DMS153 (cell line): ENCODE results near the gene MED8.
"Not testable (repeated sequence)": the region's sequence is repeated elsewhere in the genome, so short reads cannot be mapped to it uniquely, and the experiment has no call there.

ENCODE experiments used
- DNase-seq: peaks from one replicate; lab custom pipeline; 2025; lab: John Stamatoyannopoulos, UW

The MED8 gene

DNA sequence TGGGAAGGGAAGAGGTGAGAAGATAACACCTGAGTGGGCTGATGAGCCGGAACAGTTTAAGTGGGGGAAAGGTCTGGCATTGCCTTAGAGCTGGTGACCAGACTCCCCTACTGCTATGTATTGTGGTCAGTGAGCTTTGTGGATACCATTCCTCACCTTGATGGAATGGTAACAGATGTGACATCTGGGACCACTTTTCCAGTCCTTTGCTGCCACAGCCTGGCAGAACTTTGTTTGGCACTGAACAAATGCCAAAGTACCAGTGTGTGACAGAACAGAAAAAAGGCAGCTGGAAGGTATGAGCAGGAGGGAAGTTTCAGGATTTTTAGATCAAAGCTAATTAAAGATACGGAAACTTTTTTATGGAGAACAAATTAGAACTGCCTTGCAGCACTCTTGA lies 6.2 kb downstream of the MED8 start:
- DNase-seq, result no peak

DNA sequence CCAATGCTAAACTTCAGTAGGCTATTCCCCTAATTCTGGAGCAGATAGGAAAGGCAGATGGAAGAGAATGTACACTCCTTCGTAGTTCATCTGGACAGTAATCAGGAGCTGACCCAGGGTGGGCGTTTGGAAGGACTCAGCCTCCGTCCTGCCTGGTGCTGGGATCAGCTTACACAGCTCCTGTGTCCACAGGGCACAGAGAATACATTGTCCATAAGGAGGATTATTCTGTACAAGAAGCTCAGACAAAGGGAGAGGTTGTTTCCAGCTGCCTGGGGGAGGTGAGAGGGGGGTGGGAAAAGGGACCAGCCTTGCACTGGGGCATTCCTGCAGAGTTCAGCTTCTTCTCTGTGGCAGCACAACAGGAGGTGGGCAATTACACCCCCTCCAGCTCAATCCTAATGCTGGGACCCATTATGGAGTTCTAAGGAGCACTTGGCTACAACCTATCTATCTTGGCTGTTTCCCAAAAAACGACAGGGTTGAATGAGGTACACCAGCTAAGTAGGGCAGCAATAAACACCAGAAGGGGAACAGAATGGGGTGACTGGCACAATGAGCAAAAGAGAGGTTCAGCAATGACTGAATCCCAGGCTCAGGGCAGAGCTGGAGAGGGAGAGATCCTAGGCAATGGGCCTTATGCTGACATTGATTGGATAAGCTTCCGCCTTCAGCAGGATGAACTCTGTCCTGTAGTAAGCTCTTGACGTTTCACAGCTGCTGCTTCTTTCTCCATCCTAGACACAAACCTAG lies 7.4 kb downstream of the MED8 start:
- no peak for DNase-seq

DNA sequence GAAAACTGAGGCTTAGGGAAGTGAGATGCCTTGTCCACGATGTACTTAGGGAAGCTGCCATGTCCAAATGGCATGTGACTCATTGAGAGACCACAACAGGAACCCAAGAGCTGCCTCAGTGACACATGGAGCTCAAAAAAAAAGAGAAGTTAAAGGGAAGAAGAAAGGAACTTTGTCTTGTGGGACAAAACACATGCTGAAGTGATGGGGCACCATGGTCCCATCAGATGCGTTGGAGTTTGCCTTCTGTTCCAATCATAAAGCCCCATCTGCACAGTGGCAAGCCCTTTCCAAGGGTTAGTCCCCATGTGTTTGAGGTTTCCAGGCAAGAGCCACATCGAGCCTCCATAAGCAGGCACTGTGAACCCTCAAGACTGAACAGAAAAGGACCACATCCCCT lies 8.0 kb downstream of the MED8 start:
- DNase-seq, result no peak

DNA sequence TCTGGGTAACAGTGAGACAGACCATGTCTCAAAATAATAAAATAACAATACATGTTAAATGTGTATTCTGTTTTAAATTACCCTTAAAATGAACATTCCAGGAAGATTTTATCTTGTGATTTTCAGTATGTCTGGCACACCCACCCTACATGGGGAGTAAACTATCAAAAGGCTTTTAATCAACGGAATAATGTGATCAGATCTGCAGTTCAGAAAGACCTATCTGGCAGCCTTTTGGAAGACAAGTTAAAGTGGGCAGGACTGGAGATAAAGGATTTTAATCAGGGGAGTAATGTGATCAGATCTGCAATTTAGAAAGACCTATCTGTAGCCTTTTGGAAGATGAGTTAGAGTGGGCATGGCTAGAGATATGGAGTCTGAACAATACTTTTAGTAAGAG lies 10.1 kb downstream of the MED8 start:
- DNase-seq, result no peak

DNA sequence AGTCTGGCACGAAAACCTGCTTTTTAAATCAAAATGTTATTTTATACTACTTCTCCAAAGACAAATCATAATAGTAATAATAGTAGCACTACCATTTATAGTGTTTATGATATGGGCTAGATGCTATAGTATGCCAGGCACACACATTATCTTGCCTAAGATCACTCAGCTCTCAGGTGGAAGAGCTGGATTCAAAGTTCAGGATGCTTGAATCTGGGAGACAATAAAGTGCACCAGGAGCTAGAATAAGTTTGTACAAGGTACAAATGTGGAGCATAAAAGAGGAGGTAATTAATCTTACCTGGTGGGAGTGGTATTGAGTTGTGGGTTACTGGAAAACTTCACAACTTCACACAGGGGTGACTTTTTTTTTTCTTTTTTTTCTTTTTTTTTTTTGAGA lies 11.8 kb downstream of the MED8 start:
- DNase-seq, result no peak

DNA sequence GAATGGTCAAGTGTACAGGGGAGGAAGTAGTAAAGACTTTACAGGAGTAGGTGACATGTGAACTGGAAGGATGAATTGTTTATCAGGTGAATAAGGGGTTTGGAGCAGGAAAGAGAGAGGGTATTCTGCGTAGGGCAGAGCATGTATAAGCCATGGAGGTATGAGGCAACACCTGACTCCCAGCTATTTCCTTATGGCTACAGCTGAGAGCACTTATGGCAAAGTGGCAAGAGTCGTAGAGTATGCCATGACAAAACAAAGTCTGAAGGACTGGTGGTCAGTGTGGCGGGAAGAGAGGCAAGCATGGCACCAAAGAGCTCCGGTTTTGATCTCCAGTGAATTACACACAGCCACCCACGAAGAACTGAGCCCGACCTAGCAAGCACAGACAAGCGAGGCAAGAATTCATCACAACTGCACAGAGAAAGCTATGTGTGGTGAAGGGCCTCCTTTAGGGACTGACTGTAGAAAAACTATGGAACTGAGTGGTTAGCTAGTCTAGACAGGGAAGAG lies 12.8 kb downstream of the MED8 start:
- no peak for DNase-seq

DNA sequence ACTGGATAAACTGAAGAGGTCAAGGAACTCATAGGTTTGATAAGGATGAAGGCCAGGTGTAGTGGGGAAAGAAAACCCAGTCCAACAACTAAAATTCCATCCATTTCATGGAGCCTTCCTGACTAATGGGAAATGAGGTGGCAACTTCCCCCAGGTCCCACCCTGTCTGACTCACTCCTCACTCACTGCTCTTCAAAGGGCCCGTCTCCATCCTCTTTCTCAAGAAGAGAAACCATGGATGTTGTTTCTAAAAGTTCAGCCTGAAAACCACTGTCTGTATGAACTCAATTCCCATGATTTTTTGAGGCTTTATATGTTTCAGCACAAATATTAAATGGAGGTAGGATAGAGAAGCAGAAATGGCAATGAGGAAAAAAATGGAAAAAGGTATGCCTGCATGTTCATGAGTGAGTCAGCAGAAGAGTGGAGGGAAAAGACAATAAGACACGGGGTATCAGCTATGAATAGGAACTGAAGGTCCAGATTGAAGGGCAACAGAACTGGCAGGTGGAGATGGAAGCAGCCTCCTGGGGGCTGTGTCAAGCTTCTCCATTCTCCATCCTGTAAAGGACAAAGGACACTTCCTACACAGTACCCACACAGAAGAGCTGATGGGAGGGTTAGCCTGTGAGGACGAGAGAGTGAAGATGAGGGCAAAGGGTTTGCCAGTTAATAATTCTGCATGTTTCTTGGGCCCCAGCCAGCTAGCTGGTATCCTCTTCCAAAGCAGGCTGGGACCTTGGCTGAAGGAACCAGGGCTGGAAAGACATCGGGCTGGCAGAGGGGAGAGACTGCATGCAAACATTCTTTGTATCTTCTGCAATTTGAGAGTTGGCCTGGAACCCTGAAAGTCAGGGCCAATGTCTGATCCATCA lies 16.3 kb downstream of the MED8 start:
- DNase-seq, result no peak

DNA sequence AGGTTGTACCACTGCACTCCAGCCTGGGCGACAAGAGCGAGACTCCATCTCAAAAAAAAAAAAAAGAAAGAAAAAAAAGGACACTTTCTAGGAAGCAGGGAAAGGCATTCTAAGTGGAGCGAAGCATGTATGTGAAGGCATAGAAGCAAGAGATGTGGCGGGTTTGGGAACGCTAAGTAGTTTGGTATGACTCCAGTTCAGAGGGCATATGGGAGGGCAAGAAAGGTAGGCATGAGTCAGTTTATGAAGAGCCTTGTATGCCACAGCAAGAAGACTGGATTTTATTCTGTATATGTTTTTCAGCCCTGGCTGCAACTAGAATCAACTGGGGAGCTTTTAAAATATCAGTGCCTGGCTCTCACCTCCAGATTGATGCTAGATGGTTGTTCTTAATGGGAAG lies 17.4 kb downstream of the MED8 start:
- DNase-seq, result no peak

DNA sequence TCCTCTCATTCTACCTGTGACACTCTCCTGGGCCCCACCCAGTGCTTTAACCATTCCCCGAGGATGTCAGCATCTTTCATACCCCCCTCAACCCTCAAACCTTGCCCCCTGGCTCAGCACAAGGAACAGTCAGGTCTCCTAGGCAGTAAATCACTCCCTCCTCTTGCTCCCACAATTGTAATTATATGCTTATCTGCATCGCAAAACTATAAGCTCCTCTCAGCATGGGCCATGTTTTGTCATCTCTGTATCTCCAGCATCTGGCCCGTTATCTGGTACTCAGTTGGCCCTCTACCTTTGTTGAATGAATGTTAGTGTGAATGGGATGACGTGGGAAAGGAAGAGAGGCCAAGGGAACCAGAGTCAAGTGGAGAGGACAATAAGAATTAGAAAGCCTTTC lies 19.0 kb downstream of the MED8 start:
- peak; percentile 25 for DNase-seq

DNA sequence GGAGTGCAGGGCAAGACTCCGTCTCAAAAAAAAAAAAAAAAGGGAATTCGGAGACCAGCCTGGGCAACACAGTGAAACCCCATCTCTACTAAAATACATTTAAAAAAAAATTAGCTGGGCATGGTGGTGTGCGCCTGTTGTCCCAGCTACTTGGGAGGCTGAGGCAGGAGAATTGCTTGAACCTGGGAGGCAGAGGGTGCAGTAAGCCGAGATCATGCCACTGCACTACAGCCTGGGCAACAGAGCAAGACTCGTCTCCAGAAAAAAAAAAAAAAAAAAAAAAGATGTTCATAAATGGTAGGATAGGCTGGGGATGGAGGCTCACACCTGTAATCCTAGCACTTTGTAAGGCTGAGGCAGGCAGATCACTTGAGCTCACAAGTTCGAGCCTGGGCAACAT lies 19.8 kb downstream of the MED8 start:
- not testable (repeated sequence) for DNase-seq

DNA sequence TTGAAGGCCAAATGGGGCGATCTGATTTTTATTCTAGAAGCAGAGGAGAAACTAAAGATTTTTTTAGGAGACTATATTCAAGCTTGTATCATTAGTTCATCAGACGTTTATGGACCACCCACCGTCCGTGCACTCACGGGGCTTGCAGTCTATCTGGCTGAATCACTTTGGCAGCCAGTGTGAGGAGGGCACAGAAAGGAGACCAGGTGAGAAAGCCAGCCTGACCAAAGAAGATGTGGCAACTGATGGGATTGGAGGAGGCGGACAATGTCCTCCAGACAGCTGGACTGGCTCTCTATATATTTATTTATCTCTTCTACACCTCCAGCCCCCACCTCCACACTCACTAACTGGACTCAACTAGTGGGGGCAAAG lies 21.0 kb downstream of the MED8 start:
- DNase-seq, result no peak

DNA sequence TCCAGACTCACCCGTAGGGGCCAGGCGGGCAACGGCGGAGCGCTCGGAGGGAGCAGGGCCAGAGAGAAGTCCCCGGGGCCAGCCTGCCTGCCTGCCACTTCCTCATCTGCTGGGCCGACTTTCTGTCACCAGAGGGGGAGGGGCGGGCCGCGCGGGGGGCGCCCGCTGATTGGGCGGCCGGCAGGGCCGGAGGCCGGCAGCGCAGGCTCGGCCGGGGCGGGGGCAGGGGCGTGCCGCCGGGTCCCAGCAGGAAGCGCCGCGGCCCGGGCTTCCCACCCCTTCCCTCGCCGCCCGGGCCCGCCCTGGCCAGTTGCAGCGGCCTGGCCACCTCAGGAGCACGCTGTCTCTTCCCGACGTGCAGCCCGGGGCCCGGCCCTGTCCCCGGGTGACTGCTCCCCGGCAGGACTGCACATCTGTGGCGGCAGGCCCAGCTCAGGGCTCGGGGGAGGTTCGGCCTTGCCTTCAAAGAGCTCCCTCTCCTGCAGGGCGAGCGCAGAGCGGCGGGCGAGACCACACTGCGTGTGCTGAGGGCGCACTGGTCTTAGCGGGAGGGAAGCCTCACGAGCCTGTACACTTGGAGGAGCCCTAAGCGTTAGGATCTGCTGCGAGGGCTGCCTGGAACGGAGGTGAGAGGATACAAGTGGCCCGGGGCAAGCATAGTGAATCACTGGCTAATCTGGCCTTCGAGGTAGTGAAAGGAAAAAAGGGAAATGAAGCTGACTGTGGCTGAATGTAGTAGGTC lies 21.5 kb downstream of the MED8 start, which contains the start of gene ELOVL1:
Gene ELOVL1, minus strand, starts transcription at position 108 of the 742 bp plus-strand sequence. CDS start 2,402 bp downstream, outside the sequence.
- peak; percentile 90 for DNase-seq

DNA sequence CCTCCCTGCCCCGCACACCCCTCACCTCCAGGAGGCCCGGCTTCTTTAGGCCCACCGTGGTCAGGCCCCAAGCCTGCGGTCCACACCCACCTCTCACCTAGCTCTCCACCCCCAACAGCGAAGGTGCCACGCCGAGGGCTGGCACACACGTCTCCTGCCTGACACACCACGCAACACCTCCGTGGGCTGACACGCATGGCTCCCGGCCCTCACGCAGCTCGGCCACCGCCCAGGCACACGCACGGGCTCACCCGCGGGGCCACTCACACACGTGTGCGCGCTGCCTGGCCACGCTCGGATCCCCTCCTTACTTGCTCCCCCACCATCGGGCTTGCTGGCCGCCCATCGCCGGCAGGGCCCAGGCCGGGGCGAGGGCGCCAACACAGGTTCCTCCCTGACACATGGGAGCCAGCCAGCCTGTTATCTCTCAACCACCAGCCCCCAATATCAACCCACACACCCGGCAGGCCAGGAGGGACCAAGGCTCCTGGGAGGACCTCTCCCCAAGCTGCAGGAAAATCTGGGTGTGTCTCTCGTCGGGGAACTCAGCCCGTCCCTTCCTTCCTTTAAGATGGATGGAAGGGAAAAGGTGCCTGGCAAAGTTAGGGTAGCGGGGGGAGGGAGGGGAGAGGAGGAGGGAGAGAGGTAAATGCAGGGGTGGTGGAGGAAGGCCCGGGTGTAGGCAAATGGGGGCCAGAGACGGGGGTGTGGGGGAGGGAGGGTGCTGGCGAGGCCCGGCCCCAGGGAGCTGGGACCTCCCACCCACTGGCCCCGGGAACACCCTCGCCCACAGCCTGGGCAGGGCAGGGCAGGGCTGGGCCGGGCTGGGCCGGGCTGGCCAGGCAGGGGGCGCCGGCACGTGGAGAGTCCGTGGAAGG lies 22.3 kb downstream of the MED8 start:
- DNase-seq, result no peak

DNA sequence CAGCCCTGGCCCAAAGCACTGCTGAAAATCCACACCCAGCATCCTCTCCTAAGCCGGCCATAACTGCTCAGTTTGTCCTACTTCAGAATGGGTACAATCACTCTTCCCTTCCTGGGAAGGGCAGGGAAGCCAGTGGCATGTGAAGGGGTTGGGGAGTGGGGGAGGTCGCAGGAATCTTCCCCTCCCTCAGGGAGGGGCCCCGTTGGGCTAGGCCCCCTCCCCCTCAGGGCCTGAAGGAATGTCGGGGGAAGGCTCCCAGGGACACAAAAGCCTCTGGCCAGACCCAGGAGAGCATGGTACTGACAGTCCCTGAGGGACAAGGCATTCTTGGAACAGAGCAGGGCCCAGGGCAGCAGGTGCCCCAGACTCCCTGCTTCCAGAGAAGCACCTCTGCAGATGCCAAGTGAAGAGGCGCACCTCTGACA lies 23.0 kb downstream of the MED8 start:
- no peak for DNase-seq

DNA sequence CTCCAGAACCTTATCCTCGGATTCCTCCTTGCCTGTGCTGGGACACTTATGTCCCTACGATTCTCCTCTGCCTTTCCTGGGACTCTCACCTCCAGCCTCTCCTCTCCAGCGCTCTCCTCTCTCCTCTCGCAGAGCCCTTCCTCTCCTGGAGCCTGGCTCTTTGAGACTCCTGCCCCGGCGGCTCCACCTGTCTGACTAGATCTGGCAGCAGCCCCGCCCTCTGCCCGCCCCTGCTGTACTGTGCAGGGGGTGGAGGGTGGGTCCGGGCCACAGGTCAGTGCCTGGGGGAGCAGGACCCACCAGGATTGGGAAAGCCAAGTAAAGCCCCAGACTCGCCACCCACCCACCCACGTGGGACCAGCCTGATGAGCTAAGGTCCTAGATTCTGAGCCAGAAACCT lies 23.4 kb downstream of the MED8 start:
- no peak for DNase-seq

DNA sequence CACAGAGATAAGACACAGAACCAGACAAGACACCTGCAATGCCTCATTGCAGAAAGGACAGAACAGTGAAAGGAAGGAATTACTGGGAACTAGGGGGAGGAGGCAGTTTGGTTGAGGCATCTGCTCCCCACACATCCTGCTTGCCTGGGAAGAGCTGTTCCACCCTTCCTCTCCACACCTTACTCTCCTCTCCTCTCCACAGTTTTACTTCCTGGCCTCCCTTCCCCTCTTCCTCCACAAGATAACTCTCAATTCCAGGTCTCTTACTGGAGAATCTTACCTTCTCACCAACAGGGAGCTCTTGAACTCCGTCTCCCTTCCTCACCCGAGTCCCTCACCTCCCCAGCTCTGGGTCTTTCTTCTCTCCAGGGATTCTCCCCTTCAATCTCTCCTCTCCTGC lies 23.9 kb downstream of the MED8 start:
- DNase-seq, result no peak

DNA sequence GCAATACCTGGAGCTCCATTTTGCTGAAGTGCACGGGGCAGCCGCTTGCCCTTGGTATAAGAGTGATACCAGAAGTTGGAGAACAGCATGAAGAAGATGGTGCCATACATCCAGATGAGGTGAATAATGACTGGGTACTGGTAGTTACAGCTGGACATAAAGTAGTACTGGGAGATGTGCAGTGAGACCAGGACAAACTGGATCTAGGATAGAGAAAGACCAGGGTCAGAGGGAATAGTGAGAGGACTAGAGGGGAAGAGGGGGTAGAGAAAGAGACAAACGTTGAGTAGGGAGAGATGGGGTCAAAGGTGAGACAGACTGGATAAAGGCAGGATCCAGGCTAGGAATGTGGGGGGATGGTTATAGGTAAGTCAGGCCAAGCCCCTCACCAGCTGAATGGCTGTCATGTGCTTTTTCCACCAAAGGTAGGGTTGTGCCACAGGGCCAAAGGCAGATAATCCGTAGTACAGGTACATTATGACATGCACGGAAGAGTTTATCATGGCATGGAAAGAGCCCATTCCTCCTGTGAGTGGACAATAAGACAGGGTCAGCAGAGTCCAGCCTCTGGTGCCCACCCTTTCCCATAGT lies 25.6 kb downstream of the MED8 start:
- no peak for DNase-seq

DNA sequence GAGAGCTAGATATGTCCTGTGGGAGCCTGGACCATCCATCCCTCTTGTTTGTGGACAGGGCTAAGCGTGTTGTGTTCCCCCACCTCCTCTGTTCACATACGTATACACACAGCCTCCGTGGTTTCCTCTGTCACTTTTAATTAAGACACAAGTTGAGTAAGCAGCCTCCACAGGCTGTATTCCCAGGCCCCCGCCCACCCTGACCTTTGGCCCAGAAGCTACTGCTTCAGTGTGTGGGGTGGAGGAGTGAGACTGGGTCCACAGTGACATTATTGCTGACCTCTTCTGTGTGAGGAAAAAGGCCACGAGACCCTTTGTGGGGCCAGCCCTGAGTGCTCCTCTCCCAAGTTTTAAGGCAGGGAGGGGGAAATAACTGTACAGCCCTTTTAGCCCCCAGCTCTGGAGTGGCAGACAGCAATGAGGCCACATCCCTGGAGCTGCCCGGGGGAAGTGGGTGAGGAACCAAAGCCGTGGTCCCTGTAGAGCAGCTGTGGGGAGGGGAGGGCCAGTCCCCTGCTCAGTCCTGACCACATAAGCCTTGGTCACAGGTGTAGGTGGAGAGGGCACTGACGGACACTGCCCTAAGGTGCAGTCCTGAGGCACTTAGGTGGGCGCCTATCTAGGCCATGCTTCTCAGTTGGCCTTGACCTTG lies 26.2 kb downstream of the MED8 start:
- no peak for DNase-seq

DNA sequence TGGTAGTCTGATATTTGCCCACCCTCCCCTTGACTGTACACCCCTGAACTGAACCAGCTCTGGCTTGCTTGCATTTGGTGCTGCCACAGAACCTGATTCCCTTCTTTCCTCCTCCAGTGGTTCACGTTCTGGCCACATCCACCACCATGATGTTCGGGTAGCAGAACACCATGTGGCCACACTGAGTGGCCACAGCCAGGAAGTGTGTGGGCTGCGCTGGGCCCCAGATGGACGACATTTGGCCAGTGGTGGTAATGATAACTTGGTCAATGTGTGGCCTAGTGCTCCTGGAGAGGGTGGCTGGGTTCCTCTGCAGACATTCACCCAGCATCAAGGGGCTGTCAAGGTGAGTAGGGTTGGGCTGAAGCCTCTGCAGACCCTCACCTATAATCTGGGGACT lies 29.0 kb downstream of the MED8 start:
- no peak for DNase-seq

DNA sequence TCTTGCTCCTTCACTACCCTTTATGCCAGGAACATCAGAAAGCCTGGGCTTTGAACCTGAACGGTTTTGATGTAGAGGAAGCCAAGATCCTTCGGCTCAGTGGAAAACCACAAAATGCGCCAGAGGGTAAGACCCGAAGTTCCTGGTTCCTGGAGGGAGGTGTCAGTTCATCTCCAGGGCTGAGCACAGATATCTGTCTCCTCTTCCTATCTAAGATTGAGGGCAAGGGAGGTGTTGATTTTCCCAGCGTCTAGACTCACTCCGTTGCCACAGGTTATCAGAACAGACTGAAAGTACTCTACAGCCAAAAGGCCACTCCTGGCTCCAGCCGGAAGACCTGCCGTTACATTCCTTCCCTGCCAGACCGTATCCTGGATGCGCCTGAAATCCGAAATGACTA lies 29.9 kb downstream of the MED8 start:
- no peak for DNase-seq
